NK-92 treated with Interleukin-12 subunit alpha and Interleukin-12 subunit beta, amount 100 ng/mL, for 24 hours (cell line): ENCODE measurements around the gene TRPV4.

Source experiments
- DNase-seq: peaks from one replicate; lab custom pipeline; 2025; lab: John Stamatoyannopoulos, UW

Gene TRPV4

DNA sequence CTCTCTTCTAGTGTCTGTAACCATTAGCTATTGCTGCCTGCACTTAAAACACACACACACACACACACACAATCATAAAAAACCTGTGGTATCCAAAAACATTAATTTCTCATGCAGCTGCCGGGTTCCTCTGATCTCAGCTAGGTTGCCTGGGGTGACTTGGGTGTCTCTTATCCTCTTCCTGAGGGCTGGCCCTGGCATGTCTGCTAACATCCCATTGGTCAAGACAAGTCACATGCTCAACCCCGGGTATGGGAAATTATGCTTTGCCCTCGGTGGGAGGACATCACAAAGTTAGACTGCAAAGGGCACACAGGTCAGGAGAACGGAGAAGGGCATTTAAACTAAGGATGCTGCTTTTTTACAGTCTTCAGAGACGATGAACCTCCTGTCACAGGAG is 55.7 kb downstream of the TRPV4 start:
- DNase-seq: peak; percentile 47

DNA sequence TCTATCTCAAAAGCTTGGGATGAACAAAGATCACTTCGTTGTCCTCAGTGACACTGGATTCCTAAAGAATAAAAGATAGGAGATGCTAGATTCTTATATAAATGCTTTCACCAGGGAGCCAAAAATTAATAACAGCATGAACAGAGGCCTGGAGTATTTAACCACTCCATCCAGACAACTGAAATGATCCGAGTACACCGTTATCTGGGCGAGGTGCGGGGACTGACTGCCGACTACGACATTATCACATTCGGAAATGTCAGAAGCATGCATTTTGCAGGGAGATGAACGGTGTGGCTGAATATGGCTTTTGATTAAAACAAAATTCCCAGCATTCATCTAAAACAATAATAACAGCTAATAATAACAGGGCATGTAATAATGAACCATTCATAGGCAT is 56.6 kb downstream of the TRPV4 start:
- DNase-seq: no peak

DNA sequence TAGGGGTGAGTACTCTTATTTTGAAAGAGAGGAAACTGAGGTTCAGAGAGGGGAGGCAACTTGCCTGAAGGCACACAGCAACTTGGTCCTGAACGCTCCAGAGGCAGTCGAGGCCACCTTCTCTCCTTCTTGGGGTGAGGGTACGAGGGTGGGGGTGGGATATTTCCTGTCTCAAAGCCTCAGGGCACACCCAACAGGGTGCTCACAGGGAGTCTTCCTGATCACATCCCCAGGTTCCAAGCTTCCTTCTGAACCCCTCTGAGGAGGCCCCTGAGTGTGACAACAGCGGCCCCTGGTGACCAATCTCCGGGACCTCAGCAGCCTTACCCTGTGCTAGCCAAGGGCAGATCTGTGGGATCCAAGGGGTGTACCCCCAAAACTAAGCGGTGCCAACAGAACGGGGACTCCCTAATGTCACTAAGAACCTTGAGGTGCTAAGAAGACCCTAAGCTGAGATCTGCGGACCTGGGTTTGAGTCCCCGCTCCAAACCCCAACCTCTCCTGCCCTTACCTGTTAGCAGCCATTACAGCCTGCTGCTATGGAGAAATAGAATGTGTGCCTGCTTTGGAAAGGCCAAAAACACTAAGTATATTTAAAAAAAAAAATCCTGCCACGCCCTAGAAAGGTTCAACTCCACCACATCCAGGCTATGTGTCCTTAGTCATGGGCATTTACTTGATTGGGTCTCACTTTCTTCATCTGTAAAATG is 57.9 kb downstream of the TRPV4 start:
- peak; percentile 35 for DNase-seq

GRCh38 chr12:109773384-109774011 is 59.7 kb downstream of the TRPV4 start:
- no peak for DNase-seq

DNA sequence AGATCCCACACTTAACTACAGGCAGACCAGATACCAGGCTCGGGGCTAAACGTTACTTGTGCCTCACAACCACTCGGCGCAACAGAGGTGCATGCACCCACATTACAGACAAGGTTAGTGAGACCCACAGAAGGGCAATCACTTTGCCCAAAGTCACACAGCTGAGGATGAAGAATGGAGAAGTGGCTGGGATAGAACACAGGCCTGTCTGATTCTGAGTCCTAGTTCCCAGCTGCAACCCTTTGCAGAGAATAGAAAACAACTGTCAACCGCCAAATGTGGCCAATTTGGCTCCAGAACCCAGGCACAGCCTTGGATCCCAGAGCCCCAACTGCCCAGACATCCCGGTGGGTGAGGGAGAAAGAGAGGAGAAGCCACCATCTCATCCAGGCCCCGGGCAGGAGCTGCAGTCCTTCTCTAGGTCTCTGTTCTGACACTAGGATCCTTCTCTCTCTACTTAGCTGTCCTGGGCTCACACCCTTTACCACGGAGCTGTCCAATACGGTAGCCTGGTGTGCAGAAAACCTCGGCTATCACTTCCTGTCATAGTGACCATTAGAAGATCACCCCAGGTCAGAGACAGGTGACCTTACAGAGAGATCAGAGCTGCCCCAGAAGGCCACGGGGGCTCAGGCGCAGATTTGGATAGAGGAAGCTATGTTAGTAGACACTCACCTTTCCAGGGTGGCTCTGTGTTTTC is 60.4 kb downstream of the TRPV4 start:
- DNase-seq: no peak

- no peak for DNase-seq
These were observed 61.2 kb downstream of the TRPV4 start for GRCh38 chr12:109771746-109772621.

- no peak for DNase-seq
These were observed 62.1 kb downstream of the TRPV4 start for GRCh38 chr12:109770861-109771670.

GRCh38 chr12:109770104-109770860 is 62.9 kb downstream of the TRPV4 start:
- no peak for DNase-seq

DNA sequence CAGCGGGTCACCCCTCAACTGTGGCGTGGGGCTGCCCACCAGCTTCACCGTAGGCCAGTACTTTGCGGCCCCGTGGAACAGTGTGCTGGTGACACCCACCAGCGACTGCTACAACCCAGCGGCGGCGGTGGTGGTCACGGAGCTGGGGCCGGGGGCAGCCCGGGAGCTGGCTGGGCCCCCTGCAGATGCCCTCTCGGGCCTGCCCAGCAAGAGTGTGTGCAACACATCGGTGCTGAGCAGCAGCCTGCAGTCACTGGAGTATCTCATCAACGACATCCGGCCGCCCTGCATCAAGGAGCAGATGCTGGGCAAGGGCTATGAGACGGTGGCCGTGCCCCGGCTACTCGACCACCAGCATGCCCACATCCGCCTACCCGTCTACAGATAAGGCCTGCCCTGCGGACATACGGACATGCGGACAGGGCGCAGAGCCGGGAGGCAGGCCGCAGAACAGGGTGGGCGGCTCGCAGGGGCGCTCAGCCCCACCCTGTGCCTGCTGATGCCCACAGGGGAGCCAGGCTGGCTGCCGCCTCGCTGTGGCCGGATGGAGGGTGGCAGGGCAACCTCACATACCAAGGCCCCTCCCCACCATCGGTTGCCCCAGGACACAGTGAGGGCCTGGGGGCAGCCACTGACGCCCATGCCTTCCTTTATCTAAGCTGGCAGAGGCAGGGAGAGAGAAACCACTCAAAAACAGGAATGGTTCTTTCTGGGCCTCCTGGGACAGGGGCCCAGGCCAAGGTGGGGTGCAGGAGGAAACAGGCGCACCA is 64.1 kb downstream of the TRPV4 start:
- DNase-seq: no peak

- DNase-seq: no peak
These were observed 65.0 kb downstream of the TRPV4 start for GRCh38 chr12:109767991-109768900.

- no peak for DNase-seq
These were observed 65.7 kb downstream of the TRPV4 start for GRCh38 chr12:109767456-109767855.

- DNase-seq: no peak
These were observed 66.9 kb downstream of the TRPV4 start for GRCh38 chr12:109766251-109766778.

DNA sequence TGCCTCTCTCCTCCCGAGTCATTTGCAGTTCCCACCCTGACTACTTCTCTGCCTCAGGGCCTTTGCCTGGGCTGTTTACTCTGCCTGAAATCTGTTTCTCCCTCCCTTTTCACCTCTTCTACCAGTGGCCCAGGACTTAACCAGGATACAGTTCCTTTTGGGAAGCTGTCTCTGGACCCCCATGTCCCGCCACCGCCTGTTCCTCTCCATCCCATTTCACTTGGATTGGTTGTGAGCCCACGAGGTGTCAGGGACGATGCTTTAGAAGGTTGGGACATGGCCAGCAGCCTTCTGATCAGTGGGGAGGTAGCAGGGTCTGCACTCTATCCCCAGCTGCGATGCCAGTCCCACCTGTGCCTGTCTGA is 67.8 kb downstream of the TRPV4 start:
- DNase-seq: no peak

- no peak for DNase-seq
These were observed 68.3 kb downstream of the TRPV4 start for GRCh38 chr12:109764776-109765445.

GRCh38 chr12:109764123-109764522 is 69.1 kb downstream of the TRPV4 start:
- DNase-seq: no peak

DNA sequence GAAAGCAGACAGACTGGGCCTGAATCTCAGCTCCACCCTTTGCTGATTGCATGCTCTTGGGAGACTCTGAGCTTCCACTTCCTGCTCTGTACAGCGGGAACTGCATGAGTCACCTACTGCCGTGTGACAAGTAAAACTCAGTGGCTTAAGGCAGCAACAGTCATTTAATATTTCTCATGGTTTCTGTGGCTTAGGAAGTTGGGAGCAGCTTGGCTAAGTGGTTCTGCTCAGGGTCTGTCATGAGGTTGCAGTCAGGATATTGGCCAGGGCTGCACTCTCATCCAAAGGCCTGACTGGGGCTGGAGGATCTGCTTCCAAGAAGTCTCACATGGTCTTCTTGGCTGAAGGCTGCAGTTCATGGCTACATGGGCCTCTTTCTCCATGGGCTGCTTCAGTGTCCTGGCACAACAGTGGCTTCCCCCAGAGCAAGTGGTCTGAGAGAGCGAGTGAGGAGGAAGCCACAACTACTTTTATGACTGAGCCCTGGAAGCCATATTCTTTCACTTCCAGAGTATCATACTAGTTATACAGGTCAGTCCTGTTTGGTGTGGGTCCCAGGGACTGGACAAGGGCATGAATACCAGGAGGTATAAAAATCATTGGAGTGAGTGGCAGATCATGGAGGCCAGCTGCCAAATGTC is 69.9 kb downstream of the TRPV4 start:
- DNase-seq: peak; percentile 12

DNA sequence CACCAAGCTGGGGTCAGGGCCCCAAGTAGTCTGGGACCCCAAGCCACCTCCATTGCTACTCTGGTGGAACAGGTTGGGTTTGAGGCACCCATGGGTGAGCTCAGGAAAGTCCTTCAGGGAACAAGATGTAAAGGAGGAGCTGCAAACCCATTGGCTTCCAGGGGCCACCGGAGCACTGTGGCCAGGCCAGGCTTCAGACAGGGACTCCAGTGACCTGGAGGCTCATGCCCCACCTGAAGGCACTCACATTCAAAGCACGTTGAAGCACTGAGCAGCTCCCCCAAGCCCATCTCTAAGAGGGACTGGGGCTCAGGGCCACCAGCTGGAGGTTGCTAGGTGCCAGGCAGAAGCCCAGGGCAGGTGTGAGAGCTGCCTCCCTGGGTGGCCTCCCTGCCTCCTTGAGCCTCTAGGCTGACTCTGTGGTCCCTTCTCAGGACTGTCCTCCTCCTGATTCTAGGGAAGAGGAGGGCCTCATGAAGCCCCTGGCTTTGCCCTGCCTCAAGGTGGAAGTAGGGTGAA is 70.5 kb downstream of the TRPV4 start:
- DNase-seq: no peak
